Stomach (tissue), 9 donors: ENCODE data around the gene KDM2B. TPM values are rescaled to one million over a fixed set of nuclear protein-coding genes. Genes with fewer than 3 reads are reported as not detected.

Experiments used
- DNase-seq, 2 donors: peaks; one replicate each; pipeline versions ENCODE4 v3.0.0 to v3.0.0-alpha.2; 2013 to 2019
- H3K27ac ChIP-seq, 5 donors: fragments of 200-600 bp in 4 of 5; sonication (generic) in 4 of 5; one replicate each; pipeline ENCODE4 v1.5.1; 2013 to 2019; ENCODE audit warnings: mild to moderate bottlenecking in 1 of 5, moderate library complexity in 1 of 5
- H3K27me3 ChIP-seq, 3 donors: fragments of 200-600 bp; sonication (generic); one replicate each; pipeline ENCODE4 v1.5.1; 2017 to 2019; ENCODE audit warnings: mixed run types in 1 of 3
- H3K36me3 ChIP-seq, 4 donors: fragments of 200-600 bp; sonication (generic); 1 replicate in 3 of 4; 2 replicates in 1 of 4; pipeline ENCODE4 v1.5.1; 2016 to 2019
- H3K4me1 ChIP-seq, 4 donors: fragments of 200-600 bp; sonication (generic); one replicate each; pipeline ENCODE4 v1.5.1; 2016 to 2019
- H3K4me3 ChIP-seq, 4 donors: fragments of 200-600 bp; sonication (generic) in 3 of 4; one replicate each; pipeline ENCODE4 v1.5.1; 2016 to 2019; ENCODE audit warnings: mild to moderate bottlenecking in 1 of 4
- H3K9me3 ChIP-seq, 4 donors: fragments of 200-600 bp; sonication (generic); one replicate each; pipeline ENCODE4 v1.5.1; 2016 to 2019
- CTCF ChIP-seq, 7 experiments: fragments of 450-650 bp in 4 of 7; fragments of 200-600 bp in 3 of 7; sonication (generic) in 3 of 7; IDR thresholded peaks; one replicate each; pipeline ENCODE4 v1.5.1; 2016 to 2019; ENCODE audit warnings: antibody characterized with exemption in 7 of 7, control low read depth in 2 of 7, mild to moderate bottlenecking in 1 of 7
- EP300 ChIP-seq: sonication (generic); formaldehyde crosslinking; IDR thresholded peaks from one replicate; pipeline ENCODE4 v1.6.1; 2017; ENCODE audit warnings: antibody characterized with exemption
- POLR2A ChIP-seq, 4 donors: fragments of 450-650 bp; IDR thresholded peaks; one replicate each; pipeline ENCODE4 v1.6.1; 2016; ENCODE audit warnings: antibody characterized with exemption in 4 of 4, control low read depth in 2 of 4, mild to moderate bottlenecking in 1 of 4, moderate library complexity in 1 of 4
- POLR2AphosphoS5 ChIP-seq, 3 donors: sonication (generic); formaldehyde crosslinking; IDR thresholded peaks; one replicate each; pipeline ENCODE4 v1.6.1; 2016; ENCODE audit warnings: antibody characterized with exemption in 3 of 3
- WGBS, 5 donors: extraction: QIAGEN DNeasy Blood & Tissue Kit in 3 of 5; methylation state at CpG; one replicate each; pipeline versions ENCODE4 v1.1.5 to v1.1.7; 2013 to 2018; 5-methylcytosine and 5-hydroxymethylcytosine counted together
- intact Hi-C: fragments of 100-400 bp; cut with DNase I; formaldehyde crosslinking; loops from one replicate; pipeline ENCODE4 v1.15.1; 2023; ENCODE audit warnings: low total_unique reads
- polyA plus RNA-seq, 3 donors: library from polyadenylated mRNA; stranded (reverse); fragments of 200-250 nt; gene quantifications; one replicate each; pipeline ENCODE4 v1.2.3, GENCODE V29; 2013
- total RNA-seq, 5 donors: library from RNA; depleted of rRNA; stranded (reverse); fragments of >200 nt; gene quantifications; one replicate each; pipeline versions ENCODE4 v1.1.0 to v1.2.3, GENCODE V29; 2014 to 2016
- donor health status: healthy with polysubstance abuse.
- donor health status: Bipolar disorder and iron deficiency.
- donor health status: healthy.

Gene KDM2B
- total and polyA plus RNA-seq, 8 donors, result 5.8 to 72.8 (median 11.7) TPM

GRCh38 chr12:121508533-121508932 is 72.3 kb downstream of the KDM2B start:
- DNase-seq, result no peak
- TF ChIP-seq POLR2AphosphoS5 (IDR thresholded peaks at IDR 0.05) (no peak), POLR2A (IDR thresholded peaks at IDR 0.05) (no peak), EP300 (no peak), CTCF (IDR thresholded peaks at IDR 0.05) (no peak)
- 91 to 97% (median 96%) methylated on average over 11 of the region's 11 CpGs for WGBS, 5 donors
- Histone ChIP-seq H3K36me3 (peaks cover 0 to 94% (median 68%) of the 10 kb centered on the region in 4 donors), H3K27me3 (no peaks in the 10 kb centered on the region), H3K4me3 (no peak overlapping the region), H3K4me1 (no peaks in the 10 kb centered on the region), H3K9me3 (no peaks in the 10 kb centered on the region), H3K27ac (no peak overlapping the region)
- intact Hi-C loops, result no loop called here

- intact Hi-C loops, result no loop called here
- H3K9me3 ChIP-seq, result no peaks in the 10 kb centered on the region
- no peak for DNase-seq
- H3K4me1 ChIP-seq, result no peaks in the 10 kb centered on the region
- TF ChIP-seq CTCF (IDR thresholded peaks at IDR 0.05) (no peak), POLR2AphosphoS5 (IDR thresholded peaks at IDR 0.05) (no peak), POLR2A (IDR thresholded peaks at IDR 0.05) (no peak), EP300 (no peak)
- no peak overlapping the region for H3K4me3 ChIP-seq
- H3K27ac ChIP-seq, result no peak overlapping the region
- no peaks in the 10 kb centered on the region for H3K27me3 ChIP-seq
- 91 to 94% (median 93%) methylated on average over 3 of the region's 3 CpGs for WGBS, 5 donors
- H3K36me3 ChIP-seq, result peaks cover 0 to 94% (median 64%) of the 10 kb centered on the region in 4 donors
These were observed 72.8 kb downstream of the KDM2B start for GRCh38 chr12:121507984-121508383.

GRCh38 chr12:121507245-121507644 is 73.6 kb downstream of the KDM2B start:
- Histone ChIP-seq H3K27me3 (no peaks in the 10 kb centered on the region), H3K36me3 (peaks cover 0 to 86% (median 59%) of the 10 kb centered on the region in 4 donors), H3K4me1 (no peaks in the 10 kb centered on the region), H3K9me3 (no peaks in the 10 kb centered on the region), H3K27ac (no peak overlapping the region), H3K4me3 (no peak overlapping the region)
- intact Hi-C loops, result no loop called here
- TF ChIP-seq CTCF (IDR thresholded peaks at IDR 0.05) (no peak), POLR2A (IDR thresholded peaks at IDR 0.05) (no peak), EP300 (no peak), POLR2AphosphoS5 (IDR thresholded peaks at IDR 0.05) (no peak)
- WGBS, 5 donors, result 85 to 89% (median 87%) methylated on average over 8 of the region's 8 CpGs
- no peak for DNase-seq

- no peak overlapping the region for H3K27ac ChIP-seq
- no peak for DNase-seq
- H3K27me3 ChIP-seq, result no peaks in the 10 kb centered on the region
- intact Hi-C loops, result no loop called here
- H3K4me1 ChIP-seq, result peaks cover 0 to 3% (median under 1%) of the 10 kb centered on the region in 4 donors
- no peak overlapping the region for H3K4me3 ChIP-seq
- TF ChIP-seq POLR2A (IDR thresholded peaks at IDR 0.05) (no peak), EP300 (no peak), POLR2AphosphoS5 (IDR thresholded peaks at IDR 0.05) (no peak), CTCF (IDR thresholded peaks at IDR 0.05) (no peak)
- 60 to 82% (median 71%) methylated on average over 3 of the region's 3 CpGs for WGBS, 5 donors
- H3K36me3 ChIP-seq, result peaks cover 0 to 74% (median 49%) of the 10 kb centered on the region in 4 donors
- H3K9me3 ChIP-seq, result no peaks in the 10 kb centered on the region
These were observed 75.3 kb downstream of the KDM2B start for GRCh38 chr12:121505513-121505912.
